Caco-2 (cell line): ENCODE results near the gene SLC5A6. TPM values are rescaled to one million over a fixed set of nuclear protein-coding genes. Genes with fewer than 3 reads are reported as not detected.

Experiments
- Bru-seq: library from RNA; stranded (reverse); fragments of 400-500 nt; gene quantifications from one replicate; lab custom pipeline; 2021; lab: Mats Ljungman, UMichigan
- BruChase-seq, 2 experiments: library from RNA; stranded (reverse); fragments of 400-500 nt; gene quantifications; one replicate each; lab custom pipeline; 2021; lab: Mats Ljungman, UMichigan
- BruUV-seq: library from RNA; stranded (reverse); fragments of 400-500 nt; replicated peaks from 2 replicates; lab custom pipeline; 2021; lab: Mats Ljungman, UMichigan
- CTCF ChIA-PET: fragments of 300-600 bp; sonication (Branson Sonifier 250); formaldehyde crosslinking; loops from one replicate; lab custom pipeline; 2022; ENCODE audit warnings: antibody characterized with exemption; lab: Charles Lee
- POLR2A ChIA-PET: fragments of 300-600 bp; sonication (Branson Sonifier 250); formaldehyde crosslinking; loops from one replicate; lab custom pipeline; 2022; ENCODE audit warnings: antibody characterized with exemption; lab: Charles Lee
- DNase-seq, 2 experiments: peaks; one replicate each; pipeline versions ENCODE4 v3.0.0 to v3.0.0-alpha.2; 2020 to 2022
- H3K27me3 ChIP-seq: replicated peaks from 2 replicates; pipeline ENCODE4 v1.6.0; 2011; ENCODE audit warnings: low read length; ENCODE audit not compliant: control insufficient read depth, insufficient read depth
- H3K36me3 ChIP-seq: 2 replicates; pipeline ENCODE4 v1.5.1; 2011; ENCODE audit warnings: low read length; ENCODE audit not compliant: control insufficient read depth, insufficient read depth
- H3K4me1 ChIP-seq: fragments of 250-450 bp; sonication (Bioruptor Pico); 2 replicates; pipeline ENCODE4 v1.5.1; 2020; ENCODE audit warnings: mild to moderate bottlenecking
- H3K4me3 ChIP-seq: 2 replicates; pipeline ENCODE4 v1.5.1; 2011; ENCODE audit warnings: low read depth, mild to moderate bottlenecking, control low read depth, low read length
- H3K9me3 ChIP-seq: fragments of 250-450 bp; sonication (Bioruptor Pico); 2 replicates; pipeline ENCODE4 v1.5.1; 2020; ENCODE audit warnings: mild to moderate bottlenecking, moderate library complexity
- H3K27ac Mint-ChIP-seq: one replicate; pipeline ENCODE4 v1.8.0; 2022; ENCODE audit warnings: mixed read lengths; ENCODE audit not compliant: unreplicated experiment
- H3K27me3 Mint-ChIP-seq: one replicate; pipeline ENCODE4 v1.8.0; 2022; ENCODE audit warnings: mixed read lengths; ENCODE audit not compliant: insufficient read depth, unreplicated experiment
- H3K36me3 Mint-ChIP-seq: one replicate; pipeline ENCODE4 v1.8.0; 2022; ENCODE audit warnings: mild to moderate bottlenecking, mixed read lengths; ENCODE audit not compliant: insufficient read depth, unreplicated experiment
- H3K4me1 Mint-ChIP-seq: one replicate; pipeline ENCODE4 v1.8.0; 2022; ENCODE audit warnings: low read depth, mixed read lengths; ENCODE audit not compliant: unreplicated experiment
- H3K4me3 Mint-ChIP-seq: one replicate; pipeline ENCODE4 v1.8.0; 2022; ENCODE audit warnings: mild to moderate bottlenecking, moderate library complexity, mixed read lengths; ENCODE audit not compliant: unreplicated experiment
- H3K9me3 Mint-ChIP-seq: one replicate; pipeline ENCODE4 v1.8.0; 2022; ENCODE audit warnings: mixed read lengths; ENCODE audit not compliant: unreplicated experiment
- intact Hi-C: fragments of 100-400 bp; cut with micrococcal nuclease; formaldehyde crosslinking; loops from one replicate; pipeline ENCODE4 v1.10.0; 2022; ENCODE audit not compliant: unreplicated experiment
- long read RNA-seq: library from polyadenylated mRNA; stranded (forward); transcript quantifications from one replicate; pipeline ENCODE4 v2.0.0, GENCODE V29; 2022
- total RNA-seq: library from RNA; stranded (reverse); gene quantifications from 2 replicates; pipeline ENCODE4 v1.2.3, GENCODE V29; 2022
- TF ChIP-seq, protein P1 (sequence below), 2 experiments: fragments of 200-600 bp in 1 of 2; IDR thresholded peaks; 1 replicate in 1 of 2; 2 replicates in 1 of 2; pipeline versions ENCODE4 v1.5.1 to v1.8.0; 2011 to 2022; ENCODE audit warnings: antibody characterized with exemption in 1 of 2, control low read depth in 1 of 2, inconsistent platforms in 1 of 2, low read depth in 1 of 2, low read length in 1 of 2, mild to moderate bottlenecking in 1 of 2, moderate library complexity in 1 of 2; ENCODE audit not compliant: insufficient read depth in 1 of 2, severe bottlenecking in 1 of 2, unreplicated experiment in 1 of 2

Gene SLC5A6
- total RNA-seq (93.7 and 98.2 TPM in 2 replicates), Bru-seq, nascent RNA (percentile 80 among the genes with signal in this experiment), BruChase-seq, experiment 1, labeled RNA remaining after a 2-hour chase (percentile 89 among the genes with signal in this experiment), BruChase-seq, experiment 2, labeled RNA remaining after a 6-hour chase (percentile 94 among the genes with signal in this experiment)
- long read RNA-seq, transcript SLC5A6-201 (17 exons, 3,231 nt): major isoform, 52 of 221 reads
- long read RNA-seq, partial matches to known transcripts: 37 of 221 reads
- long read RNA-seq, other reads (novel, unspliced or antisense): 132 of 221 reads

DNA sequence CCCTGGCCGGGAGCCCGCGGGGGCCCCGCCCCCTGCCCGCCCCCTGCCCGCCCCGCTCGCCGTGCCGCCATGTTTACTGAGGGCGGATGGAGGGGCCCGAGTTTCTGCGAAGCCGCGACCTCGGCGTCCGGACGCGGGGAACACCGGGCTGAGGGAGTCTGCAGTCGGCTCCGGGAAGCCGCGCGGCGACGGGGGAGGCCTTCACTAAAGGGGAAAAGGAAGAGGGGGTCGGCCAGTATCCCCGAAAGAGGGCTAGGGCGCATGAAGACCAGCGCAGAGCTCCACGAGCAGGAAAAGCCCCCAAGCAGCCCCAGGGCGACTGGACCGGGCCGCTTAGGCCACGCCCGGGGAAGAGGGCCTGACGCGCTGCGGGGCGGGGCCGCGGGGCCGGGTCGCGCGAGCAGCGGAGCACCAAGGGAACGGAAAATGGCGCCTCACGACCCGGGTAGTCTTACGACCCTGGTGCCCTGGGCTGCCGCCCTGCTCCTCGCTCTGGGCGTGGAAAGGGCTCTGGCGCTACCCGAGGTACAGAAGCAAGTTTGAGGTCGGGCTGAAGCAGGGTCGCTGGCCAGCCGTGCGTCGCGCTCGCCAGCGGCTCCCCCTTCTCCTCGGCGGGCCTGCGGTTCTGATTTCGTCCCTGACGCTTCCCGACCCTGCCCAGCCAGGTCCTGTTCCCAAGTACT lies at the start of gene SLC5A6, which contains the start of gene ATRAID:
Gene SLC5A6, minus strand, starts transcription at position 326 of the 683 bp plus-strand sequence. CDS start 4,618 bp downstream, outside the sequence.
Gene ATRAID, plus strand, starts transcription at position 99 of the 683 bp plus-strand sequence. Its CDS starts 328 bp downstream, at position 427.
- no peaks in the 10 kb centered on the region for H3K27me3 Mint-ChIP-seq
- peak; percentile 90 to 96 for DNase-seq
- CTCF ChIA-PET: interaction anchor here (0.6 to 1.0 kb wide), 5 partner anchors 21 to 466 kb away, joined by 3 to 6 read pairs (median 4); partner anchors contain the start of gene PREB
- peak within 1 kb of the TSS; percentile 58 for H3K4me3 ChIP-seq
- BruUV-seq: no TSS peak
- H3K36me3 Mint-ChIP-seq: peaks cover 60% of the 10 kb centered on the region
- H3K27ac Mint-ChIP-seq: peak within 1 kb of the TSS; percentile 100
- H3K9me3 Mint-ChIP-seq: no peaks in the 10 kb centered on the region
- no peaks in the 10 kb centered on the region for H3K9me3 ChIP-seq
- intact Hi-C loops: loop anchor here (2.0 to 5.0 kb wide), 2 partner anchors 115 to 145 kb away; partner anchors contain the start of gene GTF3C2
- H3K4me1 Mint-ChIP-seq: peaks cover 29% of the 10 kb centered on the region
- H3K4me3 Mint-ChIP-seq: peak within 1 kb of the TSS; percentile 98
- TF ChIP-seq, protein P1, sequence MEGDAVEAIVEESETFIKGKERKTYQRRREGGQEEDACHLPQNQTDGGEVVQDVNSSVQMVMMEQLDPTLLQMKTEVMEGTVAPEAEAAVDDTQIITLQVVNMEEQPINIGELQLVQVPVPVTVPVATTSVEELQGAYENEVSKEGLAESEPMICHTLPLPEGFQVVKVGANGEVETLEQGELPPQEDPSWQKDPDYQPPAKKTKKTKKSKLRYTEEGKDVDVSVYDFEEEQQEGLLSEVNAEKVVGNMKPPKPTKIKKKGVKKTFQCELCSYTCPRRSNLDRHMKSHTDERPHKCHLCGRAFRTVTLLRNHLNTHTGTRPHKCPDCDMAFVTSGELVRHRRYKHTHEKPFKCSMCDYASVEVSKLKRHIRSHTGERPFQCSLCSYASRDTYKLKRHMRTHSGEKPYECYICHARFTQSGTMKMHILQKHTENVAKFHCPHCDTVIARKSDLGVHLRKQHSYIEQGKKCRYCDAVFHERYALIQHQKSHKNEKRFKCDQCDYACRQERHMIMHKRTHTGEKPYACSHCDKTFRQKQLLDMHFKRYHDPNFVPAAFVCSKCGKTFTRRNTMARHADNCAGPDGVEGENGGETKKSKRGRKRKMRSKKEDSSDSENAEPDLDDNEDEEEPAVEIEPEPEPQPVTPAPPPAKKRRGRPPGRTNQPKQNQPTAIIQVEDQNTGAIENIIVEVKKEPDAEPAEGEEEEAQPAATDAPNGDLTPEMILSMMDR (IDR thresholded peaks at IDR 0.05; ENCODE audit: insufficient read depth in 1 of 2, low read depth in 1 of 2, low read length in 1 of 2, severe bottlenecking in 1 of 2, unreplicated experiment in 1 of 2): no peak
- peaks cover 30% of the 10 kb centered on the region for H3K4me1 ChIP-seq
- H3K36me3 ChIP-seq: peaks cover 12% of the 10 kb centered on the region
- no peaks in the 10 kb centered on the region for H3K27me3 ChIP-seq
- POLR2A ChIA-PET: interaction anchor here (0.5 to 1.5 kb wide), 11 partner anchors 9 to 414 kb away, joined by 3 to 15 read pairs (median 4); partner anchors contain the start of genes ABHD1 and OST4

DNA sequence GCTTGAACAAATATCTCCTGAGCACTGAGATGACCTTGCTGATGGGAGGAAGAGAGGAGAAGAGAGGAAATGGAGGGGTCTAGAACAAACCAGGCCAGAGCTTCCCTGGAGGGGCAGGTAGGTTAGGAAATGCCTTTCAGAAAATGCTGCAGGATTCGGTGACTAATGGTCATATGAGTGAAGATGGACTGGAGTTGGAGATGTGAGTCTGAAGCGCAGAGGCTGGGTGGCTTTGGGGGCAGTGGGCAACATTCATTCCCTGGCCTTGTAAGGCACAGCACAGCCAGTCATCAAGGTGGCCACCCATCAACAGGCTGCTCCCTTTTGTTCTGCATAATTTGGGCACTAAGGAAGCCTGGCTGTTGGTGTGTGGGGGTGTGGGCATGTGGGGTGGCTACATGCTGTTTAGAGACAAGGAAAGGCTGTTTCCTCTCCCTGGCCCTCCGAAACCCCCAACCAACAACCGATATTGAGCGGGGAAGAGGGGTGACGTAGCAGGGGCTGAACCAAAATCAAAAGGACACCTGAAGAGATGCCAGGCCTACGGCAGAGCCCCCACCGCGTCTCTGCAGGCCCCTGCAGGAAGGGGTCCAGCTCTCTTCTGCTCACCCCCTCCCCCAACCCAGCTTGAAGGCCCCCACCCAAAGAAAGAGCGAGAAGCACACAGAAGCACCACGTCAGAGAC lies 49.3 kb upstream of the SLC5A6 start:
- TF ChIP-seq, protein P1 (IDR thresholded peaks at IDR 0.05; ENCODE audit: insufficient read depth in 1 of 2, low read depth in 1 of 2, low read length in 1 of 2, severe bottlenecking in 1 of 2, unreplicated experiment in 1 of 2): no peak
- no peak overlapping the region for H3K27ac Mint-ChIP-seq
- peaks cover 27% of the 10 kb centered on the region for H3K27me3 Mint-ChIP-seq
- no peaks in the 10 kb centered on the region for H3K9me3 Mint-ChIP-seq
- peak overlapping the region; percentile 74 for H3K4me3 Mint-ChIP-seq
- CTCF ChIA-PET: interaction anchor here (1.5 to 1.9 kb wide), 2 partner anchors 13 to 19 kb away, joined by 4 to 7 read pairs; no protein-coding TSS in a partner anchor
- Histone ChIP-seq H3K36me3 (no peaks in the 10 kb centered on the region), H3K9me3 (no peaks in the 10 kb centered on the region), H3K4me1 (peaks cover 18% of the 10 kb centered on the region), H3K27me3 (peaks cover 6% of the 10 kb centered on the region; the same call in 1 of the 2 replicates), H3K4me3 (no peak overlapping the region)
- no TSS peak for BruUV-seq
- no peak for DNase-seq
- POLR2A ChIA-PET: no interaction called here
- intact Hi-C loops: loop anchor here (5.0 kb wide), 1 partner anchor 44 kb away; the partner anchor contains the start of gene CAD
- H3K4me1 Mint-ChIP-seq: peaks cover 13% of the 10 kb centered on the region
- no peaks in the 10 kb centered on the region for H3K36me3 Mint-ChIP-seq
